ENCODE measurements around the gene TIMM13.
"Not testable (repeated sequence)": the region's sequence is repeated elsewhere in the genome, so short reads cannot be mapped to it uniquely, and the experiment has no call there.

The TIMM13 gene

DNA sequence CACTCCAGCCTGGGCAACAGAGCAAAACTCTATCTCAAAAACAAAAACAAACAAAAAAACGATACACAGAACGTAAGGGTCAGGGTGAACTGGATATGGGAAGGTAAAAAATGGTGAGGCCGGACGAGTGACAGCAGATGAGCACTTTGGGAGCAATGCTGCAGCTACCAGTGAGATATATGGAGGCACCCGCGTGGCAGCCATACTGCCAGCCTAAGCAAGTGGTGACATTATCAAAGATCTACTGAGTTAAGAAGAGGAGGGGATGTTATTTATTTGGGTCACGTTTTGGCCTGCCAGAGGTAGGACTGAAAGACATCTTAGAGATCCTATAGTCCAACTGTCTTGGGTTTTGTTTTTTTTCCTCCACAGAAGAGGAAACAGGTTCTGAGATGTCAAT is 14.2 kb downstream of the TIMM13 start:
- DNase-seq, result no peak

DNA sequence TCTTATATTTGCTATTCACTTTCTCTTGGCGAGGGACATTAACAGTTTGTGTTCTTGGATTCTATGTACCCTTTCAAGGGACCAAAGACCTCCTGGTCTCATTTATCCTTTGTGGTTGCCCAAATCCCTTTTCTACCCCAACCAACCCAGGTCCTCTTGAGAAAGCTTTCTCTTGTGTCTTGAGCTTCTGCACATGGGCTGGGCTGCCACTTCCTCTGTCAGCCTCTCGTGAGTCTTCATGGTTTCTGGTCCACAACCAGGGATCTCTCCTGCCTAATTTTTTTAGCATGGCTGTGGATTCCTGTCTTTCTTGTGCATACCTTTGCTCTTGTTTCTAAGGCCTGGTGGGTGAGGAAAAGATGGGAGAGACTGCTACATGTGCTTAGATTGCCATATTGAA is 14.9 kb downstream of the TIMM13 start:
- DNase-seq, result no peak

DNA sequence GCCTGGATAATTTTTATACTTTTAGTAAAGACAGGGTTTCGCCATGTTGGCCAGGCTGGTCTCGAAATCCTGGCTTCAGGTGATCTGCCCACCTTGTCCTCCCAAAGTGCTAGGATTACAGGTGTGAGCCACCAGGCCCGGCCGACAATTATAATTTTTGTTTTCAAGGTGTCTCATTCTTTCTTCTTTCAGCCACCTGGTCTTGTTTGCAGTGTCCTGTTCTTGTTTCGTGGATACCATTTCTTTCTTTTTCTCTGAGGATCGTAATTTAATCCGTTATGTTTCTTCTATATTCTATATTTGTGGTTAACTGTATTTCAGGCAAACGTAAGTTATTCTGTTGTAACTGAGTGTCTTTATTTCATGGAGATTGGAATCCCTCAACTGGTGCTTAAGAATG is 15.7 kb downstream of the TIMM13 start:
- DNase-seq, result no peak

DNA sequence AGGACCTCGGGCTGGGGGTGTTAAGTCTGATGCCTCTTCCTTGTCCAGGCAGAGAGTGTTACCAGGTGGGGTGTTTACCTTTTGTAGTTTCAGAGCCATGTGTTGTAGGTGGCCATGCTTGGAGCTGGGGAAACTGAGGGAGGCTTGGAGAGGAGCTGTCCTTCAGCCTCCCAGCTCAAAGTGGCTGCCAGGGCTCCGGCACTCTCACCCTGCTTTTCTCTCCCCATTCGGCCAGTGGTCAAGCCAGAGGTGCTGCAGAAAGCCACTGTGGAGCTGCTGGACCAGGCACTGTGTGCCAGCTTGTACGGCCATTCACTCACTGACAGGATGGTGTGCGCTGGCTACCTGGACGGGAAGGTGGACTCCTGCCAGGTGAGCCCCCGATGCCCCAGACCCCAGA is 17.4 kb downstream of the TIMM13 start:
- DNase-seq, result no peak

DNA sequence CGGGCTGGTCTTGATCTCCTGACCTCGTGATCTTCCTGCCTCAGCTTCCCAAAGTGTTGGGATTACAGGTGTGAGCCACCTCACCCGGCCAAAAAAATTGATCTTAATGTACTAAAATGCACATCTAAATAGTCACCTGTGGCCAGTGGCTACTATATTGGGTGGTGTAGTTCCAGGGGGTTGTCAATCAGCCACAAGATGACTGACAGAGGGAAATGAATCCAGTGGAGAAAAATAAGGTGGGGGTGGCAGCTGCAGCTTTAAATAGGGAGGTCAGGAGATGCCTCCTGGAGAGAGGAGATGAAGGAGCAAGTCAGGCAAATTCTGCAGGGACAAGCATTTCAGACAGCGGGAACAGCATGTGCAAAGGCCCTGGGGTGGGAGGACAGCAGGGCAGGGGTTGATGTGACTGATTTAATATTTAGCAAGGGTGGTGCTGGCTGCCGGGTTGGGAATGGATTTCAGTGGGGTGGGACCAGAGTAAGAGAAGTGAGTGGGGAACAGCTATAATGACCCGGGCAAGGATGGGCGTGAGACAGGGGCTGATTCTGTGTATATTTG is 18.0 kb downstream of the TIMM13 start:
- no peak for DNase-seq

DNA sequence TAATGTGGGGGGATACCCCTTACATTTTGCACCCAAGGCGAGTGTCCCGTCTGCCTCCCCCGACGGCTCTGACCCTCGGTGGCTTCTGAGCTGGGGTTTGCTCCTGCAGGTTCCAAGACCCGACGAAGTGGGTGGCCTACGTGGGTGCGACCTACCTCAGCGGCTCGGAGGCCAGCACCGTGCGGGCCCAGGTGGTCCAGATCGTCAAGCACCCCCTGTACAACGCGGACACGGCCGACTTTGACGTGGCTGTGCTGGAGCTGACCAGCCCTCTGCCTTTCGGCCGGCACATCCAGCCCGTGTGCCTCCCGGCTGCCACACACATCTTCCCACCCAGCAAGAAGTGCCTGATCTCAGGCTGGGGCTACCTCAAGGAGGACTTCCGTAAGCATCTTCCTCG is 19.1 kb downstream of the TIMM13 start:
- no peak for DNase-seq

DNA sequence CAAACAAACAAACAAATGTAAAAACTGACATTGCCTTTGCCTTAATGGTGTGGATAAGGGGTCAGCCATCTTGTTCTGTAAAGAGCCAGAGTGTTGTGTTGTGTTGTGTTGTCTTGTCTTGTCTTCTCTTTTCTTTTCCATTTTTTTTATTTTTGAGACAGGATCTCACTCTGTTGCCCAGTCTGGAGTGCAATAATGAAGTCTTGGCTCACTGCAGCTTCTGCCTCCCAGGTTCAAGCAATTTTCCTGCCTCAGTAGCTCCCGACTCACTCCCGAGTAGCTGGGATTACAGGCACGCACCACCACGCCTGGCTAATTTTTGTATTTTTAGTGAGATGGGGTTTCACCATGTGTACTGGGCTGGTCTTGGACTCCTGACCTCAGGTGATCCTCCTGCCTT is 27.8 kb downstream of the TIMM13 start:
- no peak for DNase-seq

DNA sequence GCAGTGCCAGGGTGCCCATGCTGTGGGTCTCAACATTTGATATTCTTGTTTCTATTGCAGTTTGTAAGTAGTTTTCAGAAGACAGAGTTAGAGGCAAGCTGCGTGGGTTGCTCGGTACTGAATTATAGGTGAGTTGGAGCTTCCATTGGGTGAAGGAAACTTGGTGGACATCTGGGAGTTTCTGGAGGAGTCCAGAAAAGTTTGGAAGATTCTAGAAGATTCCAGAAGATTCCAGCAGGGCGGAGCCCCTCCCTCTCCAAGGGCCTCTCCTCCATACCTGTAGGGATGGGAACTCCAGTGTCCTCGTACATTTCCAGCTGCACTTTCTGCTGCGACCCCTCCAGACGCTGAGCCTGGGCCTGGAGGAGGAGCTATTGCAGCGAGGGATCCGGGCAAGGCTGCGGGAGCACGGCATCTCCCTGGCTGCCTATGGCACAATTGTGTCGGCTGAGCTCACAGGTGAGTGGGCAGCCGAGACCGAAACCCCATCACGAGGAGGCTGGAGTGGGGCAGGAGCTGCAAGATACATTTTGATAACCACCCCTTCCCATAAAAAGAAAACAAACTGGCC is 28.6 kb downstream of the TIMM13 start:
- DNase-seq, result no peak

DNA sequence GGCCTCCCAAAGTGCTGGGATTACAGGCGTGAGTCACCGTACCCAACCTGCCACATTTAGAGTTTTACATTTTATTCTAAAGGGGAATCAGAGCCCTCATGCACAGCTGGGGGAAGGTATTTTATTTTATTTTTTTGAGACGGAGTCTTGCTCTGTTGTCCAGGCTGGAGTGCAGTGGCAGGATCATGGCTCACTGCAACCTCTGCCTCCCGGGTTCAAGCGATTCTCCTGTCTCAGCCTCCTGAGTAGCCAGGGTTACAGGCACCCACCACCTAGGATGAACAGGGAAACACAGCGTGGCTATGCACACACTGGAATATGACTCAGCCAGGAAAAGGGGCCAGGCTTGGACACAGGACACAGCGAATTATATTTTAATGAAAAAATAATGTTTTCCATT is 30.2 kb downstream of the TIMM13 start:
- not testable (repeated sequence) for DNase-seq

DNA sequence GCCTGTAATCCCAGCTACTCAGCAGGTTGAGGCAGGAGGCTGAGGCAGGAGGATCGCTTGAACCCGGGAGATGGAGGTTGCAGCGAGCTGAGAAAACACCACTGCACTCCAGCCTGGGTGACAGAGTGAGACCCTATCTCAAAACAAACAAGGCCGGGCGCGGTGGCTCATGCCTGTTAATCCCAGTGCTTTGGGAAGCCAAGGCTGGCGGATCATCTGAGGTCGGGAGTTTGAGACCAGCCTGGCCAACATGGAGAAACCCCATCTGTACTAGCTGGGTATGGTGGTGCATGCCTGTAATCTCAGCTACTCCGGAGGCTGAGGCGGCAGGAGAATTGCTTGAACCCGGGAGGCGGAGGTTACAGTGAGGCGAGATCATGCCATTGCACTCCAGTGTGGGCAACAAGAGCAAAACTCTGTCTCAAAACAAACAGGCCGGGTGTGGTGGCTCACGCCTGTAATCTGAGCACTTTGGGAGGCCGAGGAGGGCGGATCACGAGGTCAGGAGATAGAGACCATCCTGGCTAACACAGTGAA is 32.0 kb downstream of the TIMM13 start:
- DNase-seq, result not testable (repeated sequence)

DNA sequence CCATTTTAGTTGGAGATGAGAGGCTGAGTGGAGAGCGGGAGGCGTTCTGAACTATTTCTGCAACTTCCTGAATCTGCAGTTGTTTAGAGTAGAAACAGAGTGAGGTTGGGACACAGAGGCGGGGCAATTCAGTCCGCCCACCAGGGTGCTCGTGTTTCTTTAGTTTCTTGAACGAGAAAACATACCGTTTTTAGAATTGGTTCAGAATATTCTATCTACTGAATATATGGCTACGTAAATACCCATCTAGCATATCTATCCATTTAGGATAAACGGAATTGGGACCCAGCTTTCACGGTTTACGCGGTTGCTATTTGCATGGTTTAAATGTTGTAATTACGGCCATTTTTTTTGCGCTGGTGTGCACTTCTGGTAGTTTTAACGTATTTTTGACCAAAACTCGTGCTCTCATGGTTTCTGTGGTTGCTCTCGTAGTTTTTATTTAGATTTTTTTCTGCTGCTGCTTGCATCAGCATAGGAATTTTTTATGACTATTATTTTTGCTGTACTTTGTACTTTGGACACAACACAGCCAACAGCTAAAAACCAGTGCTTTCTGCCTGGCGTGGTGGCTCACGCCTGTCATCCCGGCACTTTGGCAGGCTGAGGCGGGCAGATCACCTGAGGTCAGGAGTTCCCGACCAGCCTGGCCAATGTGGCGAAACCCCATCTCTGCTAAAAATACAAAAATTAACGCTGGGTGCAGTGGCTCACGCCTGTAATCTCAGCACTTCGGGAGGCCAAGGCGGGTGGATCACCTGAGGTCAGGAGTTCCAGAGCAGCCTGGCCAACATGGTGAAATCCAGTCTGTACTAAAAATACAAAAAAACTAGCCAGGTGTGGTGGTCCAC is 32.7 kb downstream of the TIMM13 start:
- DNase-seq, result peak; percentile 13

DNA sequence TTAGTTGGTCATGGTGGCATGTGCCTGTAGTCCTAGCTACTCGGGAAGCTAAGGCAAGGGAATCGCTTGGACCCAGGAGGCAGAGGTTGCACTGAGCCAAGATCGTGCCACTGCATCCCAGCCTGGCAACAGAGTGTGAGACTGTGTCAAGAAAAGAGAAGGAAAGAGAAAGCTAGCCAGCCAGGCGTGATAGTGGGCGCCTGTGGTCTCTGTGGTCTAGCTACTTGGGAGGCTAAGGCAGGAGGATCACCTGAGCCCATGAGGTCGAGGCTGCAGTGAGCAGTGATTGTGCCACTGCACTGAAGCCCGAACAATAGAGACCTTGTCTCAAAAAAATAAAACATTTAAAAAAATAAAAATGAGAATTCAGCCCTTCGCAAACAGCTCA is 33.3 kb downstream of the TIMM13 start:
- no peak for DNase-seq

DNA sequence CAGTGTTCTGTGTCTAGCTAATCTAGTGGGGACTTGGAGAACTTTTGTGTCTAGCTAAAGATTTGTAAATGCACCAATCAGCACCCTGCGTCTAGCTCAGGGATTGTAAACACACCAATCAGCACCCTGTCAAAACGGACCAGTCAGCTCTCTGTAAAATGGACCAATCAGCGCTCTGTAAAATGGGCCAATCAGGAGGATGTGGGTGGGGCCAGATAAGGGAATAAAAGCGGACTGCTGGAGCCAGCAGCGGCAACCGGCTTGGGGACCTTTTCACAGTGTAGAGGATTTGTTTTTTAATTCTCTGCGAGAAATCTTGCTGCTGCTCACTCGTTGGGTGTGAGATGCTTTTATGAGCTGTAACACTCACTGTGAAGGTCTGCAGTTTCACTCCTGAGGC is 34.5 kb downstream of the TIMM13 start:
- DNase-seq, result not testable (repeated sequence)

DNA sequence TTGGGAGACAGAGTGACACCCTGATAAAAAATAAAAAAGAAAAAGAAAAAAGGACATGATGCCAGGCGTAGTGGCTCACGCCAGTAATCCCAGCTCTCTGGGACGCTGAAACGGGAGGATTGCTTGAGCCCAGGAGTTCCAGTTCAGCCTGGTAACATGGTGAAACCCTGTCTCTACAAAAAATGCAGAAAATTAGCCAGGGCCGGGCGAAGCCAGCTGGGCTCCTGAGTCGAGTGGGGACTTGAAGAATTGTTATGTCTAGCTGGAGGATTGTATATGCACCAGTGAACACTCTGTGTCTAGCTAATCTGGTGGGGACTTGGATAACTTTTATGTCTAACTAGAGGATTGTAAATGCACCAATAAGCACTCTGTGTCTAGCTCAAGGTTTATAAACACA is 35.0 kb downstream of the TIMM13 start:
- DNase-seq, result no peak

DNA sequence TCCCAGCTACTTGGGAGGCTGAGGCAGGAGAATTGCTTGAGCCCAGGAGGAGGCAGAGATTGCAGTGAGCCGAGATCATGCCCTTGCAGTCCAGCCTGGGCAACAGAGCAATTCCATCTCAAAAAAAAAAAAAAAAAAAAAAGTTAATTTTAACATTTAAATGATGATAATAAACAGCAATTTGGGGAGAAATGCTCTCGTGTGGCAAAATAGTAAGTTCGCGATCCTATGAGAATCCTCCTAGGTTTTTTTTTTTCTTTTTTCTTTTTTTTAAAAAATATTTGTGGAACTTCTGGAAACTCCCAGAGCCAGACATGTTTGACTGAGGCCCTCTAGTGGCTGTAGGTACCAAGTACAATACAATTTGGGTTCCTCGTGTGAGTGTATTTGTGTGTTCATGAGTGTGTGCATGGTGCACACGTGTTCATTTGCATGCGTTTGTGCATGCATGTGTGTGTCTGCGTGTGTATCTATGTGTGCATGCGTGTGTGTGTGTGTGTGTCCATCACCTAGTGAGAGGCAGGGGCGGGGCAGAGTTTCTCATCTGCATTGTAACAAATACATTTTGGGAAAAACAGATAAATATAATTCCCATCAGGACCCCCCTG is 36.2 kb downstream of the TIMM13 start:
- peak; percentile 59 for DNase-seq

DNA sequence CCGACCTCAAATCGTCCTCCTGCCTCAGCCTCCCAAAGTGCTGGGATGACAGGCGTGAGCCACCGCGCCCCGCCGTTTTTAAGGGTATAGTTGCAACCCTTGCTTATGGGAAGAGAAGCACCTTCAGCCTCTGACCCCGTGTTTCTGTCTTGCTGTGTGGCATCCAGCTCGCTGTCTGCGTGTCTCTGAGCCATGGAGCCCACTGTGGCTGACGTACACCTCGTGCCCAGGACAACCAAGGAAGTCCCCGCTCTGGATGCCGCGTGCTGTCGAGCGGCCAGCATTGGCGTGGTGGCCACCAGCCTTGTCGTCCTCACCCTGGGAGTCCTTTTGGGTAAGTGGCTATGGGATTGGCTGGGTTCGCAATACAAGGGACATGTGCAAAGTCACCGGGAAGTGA is 37.8 kb downstream of the TIMM13 start:
- DNase-seq, result no peak

DNA sequence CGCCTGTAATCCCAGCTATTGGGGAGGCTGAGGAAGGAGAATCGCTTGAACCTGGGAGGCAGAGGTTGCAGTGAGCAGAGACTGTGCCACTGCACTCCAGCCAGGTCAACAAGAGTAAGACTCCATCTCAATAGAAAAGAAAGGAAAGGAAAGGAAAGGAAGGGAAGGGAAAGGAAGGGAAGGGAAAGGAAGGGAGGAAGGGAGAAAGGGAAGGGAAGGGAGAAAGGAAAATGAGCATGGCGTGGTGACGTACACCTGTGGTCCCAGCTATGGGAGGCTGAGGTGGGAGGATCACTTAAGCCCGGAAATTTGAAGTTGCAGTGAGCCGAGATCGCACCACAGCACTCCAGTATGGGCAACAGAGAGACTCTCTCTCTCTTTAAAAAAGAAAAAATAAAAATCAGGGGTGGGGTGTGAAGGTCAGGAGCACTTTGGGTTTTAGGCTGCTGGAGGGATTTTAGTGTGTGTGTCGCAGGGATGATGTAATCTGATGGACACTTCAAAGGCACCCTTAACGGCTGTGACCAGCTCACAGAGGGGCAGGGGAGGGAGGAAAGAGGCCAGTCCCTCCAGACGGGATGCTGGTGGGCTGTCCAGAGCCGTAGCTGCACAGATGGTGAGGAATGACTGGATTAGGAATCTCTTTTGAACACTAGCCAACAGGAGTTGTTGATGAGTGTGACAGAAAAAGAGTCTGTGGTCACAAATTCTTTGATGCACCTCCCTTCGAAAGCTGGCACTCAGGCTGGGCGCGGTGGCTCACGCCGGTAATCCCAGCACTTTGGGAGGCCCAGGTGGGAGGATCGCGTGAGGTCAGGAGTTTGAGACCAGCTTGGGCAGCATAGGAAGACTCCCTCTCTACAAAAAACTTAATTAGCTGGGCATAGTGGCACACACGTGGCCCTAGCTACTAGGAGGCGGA is 39.8 kb downstream of the TIMM13 start:
- DNase-seq, result no peak

DNA sequence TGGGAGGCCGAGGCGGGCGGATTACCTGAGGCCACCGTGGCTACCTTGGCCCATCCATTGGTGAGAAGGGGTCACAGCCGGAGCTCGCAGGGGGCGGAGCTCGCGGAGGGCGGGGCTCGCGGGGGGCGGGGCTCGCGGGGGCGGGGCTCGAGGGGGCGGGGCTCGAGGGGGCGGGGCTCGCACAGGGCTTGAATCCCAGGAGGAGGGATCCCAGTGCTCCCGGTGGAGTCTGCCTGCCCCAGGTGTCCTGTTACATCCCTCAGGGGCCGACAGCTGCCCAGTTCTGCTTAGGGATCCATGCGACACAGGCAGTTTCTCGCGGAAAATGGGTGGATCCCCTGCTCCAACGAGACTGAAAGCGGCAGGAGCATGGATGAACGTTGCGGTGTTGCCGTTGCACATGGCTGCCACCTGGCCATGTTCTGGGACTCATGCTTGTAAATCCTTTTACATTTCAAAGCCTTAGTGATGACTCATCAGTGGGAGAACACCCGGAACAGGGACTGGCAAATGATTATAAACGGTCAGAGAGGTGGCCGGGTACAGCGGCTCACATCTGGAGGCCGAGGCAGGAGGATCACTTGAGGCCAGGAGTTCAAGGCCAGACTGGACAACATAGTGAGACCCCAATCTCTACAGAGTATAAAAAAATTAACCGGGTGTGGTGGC is 42.2 kb downstream of the TIMM13 start:
- DNase-seq, result no peak

DNA sequence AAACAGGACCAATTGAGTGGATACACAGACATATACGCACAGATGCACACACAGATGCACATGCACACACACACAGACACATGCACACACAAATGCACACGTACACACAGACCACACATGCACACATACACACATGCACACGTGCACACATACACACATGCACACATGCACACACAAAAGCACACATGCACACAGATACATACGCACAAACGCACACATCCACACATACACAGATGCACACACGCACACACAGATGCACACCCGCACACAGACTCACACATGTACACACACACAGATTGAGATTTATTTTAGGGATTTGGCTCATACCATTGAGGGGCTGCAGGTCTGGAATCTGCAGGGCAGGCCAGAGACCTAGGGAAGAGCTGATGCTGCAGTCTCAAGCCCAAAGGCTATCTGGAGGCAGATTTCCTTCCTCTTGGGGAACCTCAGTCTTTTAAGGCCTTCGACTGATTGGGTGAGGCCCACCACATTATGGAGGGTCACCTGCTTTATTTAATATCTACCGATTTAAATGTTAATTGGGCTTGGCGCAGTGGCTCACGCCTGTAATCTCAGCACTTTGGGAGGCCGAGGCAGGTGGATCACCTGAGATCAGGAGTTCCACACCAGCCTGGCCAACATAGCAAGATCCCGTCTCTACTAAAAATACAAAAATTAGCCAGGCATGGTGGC is 44.7 kb downstream of the TIMM13 start:
- DNase-seq, result no peak

DNA sequence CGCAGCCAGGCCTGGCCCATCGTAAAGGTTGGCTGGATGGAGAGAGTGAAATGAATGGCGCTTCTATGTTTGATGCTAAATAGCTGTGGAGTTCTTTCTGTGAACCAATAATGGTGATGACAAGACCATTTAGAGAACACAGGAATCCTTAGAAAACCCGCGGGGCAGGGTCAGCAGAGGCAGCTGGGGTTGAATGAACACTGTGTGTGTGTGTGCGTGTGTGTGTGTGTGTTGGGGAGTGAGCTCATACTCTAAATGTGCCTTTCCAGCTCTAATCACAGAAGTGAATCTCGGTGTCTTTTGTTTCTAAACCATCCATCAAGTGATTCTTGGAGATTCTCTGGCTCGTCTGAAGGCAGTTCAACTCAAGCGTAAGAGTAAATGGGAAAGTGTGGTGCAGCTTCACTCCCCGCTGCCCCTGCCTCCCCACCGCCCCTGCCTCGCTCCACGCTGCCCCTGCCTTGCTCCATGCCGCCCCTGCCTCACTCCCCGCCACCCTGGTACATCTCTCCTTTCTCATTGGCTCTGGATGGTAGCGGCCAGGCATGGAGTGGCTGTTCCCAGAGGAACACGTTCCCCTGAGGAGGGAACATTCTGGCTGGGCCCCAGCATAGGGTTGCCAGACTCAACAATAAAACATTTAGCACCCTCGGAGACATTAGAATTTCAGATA is 46.1 kb downstream of the TIMM13 start:
- no peak for DNase-seq

DNA sequence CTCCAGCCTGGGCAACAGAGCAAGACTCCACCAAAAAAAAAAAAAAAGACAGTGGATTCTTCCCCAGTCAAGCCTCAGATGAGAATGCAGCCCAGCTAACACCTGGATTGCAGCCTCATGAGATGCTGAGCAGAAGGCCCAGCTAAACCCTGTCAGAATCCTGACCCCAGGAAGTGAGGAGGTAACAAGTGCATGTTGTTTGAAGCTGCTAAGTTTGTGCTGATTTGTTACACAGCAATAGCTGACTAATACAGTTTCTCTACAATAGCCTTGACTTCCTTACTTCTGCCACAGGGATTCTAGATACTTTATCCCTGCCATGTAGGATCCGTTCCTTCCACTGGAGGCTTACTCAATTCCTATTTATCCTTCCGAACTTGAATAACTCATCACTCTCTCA is 46.8 kb downstream of the TIMM13 start:
- DNase-seq, result no peak
